Natural killer cell (primary cell): ENCODE data around the gene SERHL2. TPM values are rescaled to one million over a fixed set of nuclear protein-coding genes. Genes with fewer than 3 reads are reported as not detected.

Source experiments
- ATAC-seq, 3 donors: fragments of 150-1000 bp in 2 of 3; fragments of 200-7000 bp in 1 of 3; cut with Tn5 transposase; 1 replicate in 1 of 3; 2 replicates in 2 of 3; pipeline ENCODE4 v1.10.0; 2021; ENCODE audit warnings: mild to moderate bottlenecking in 2 of 3, moderate library complexity in 2 of 3
- DNase-seq, 2 donors: peaks; one replicate each; pipeline versions ENCODE4 v3.0.0 to v3.0.0-alpha.2; 2013 to 2021; ENCODE audit warnings: mixed read lengths in 1 of 2
- H3K27ac ChIP-seq: one replicate; pipeline ENCODE4 v1.5.1; 2013; ENCODE audit warnings: mild to moderate bottlenecking, low read length
- H3K27me3 ChIP-seq: one replicate; pipeline ENCODE4 v1.6.1; 2013; ENCODE audit warnings: low read length; ENCODE audit not compliant: control insufficient read depth, insufficient read depth
- H3K36me3 ChIP-seq: one replicate; pipeline ENCODE4 v1.6.1; 2013; ENCODE audit warnings: low read length; ENCODE audit not compliant: control insufficient read depth, insufficient read depth
- H3K4me1 ChIP-seq: one replicate; pipeline ENCODE4 v1.6.1; 2013; ENCODE audit warnings: low read length; ENCODE audit not compliant: control insufficient read depth, insufficient read depth
- H3K4me3 ChIP-seq: one replicate; pipeline ENCODE4 v1.5.1; 2013; ENCODE audit warnings: low read length
- H3K9me3 ChIP-seq: one replicate; pipeline ENCODE4 v1.6.1; 2013; ENCODE audit warnings: low read length; ENCODE audit not compliant: control insufficient read depth, insufficient read depth
- H3K27ac Mint-ChIP-seq, 2 donors: one replicate each; pipeline ENCODE4 v1.8.0; 2022; ENCODE audit warnings: mild to moderate bottlenecking in 2 of 2, mixed read lengths in 2 of 2, moderate library complexity in 1 of 2
- H3K27me3 Mint-ChIP-seq, 2 donors: one replicate each; pipeline ENCODE4 v1.8.0; 2022; ENCODE audit warnings: low read depth in 2 of 2, mixed read lengths in 2 of 2
- H3K36me3 Mint-ChIP-seq: one replicate; pipeline ENCODE4 v1.8.0; 2022; ENCODE audit warnings: mixed read lengths
- H3K4me1 Mint-ChIP-seq, 2 donors: one replicate each; pipeline ENCODE4 v1.8.0; 2022; ENCODE audit warnings: mixed read lengths in 2 of 2
- H3K4me3 Mint-ChIP-seq: one replicate; pipeline ENCODE4 v1.8.0; 2022; ENCODE audit warnings: mild to moderate bottlenecking, moderate library complexity, mixed read lengths
- H3K9me3 Mint-ChIP-seq, 2 donors: one replicate each; pipeline ENCODE4 v1.8.0; 2022; ENCODE audit warnings: mixed read lengths in 2 of 2
- WGBS: methylation state at CpG from one replicate; pipeline ENCODE4 v1.1.7; 2013; ENCODE audit warnings: missing lambda C conversion rate; ENCODE audit not compliant: insufficient coverage; 5-methylcytosine and 5-hydroxymethylcytosine counted together
- intact Hi-C: fragments of 100-400 bp; cut with micrococcal nuclease; formaldehyde crosslinking; loops from one replicate; pipeline ENCODE4 v1.14.2; 2022
- total RNA-seq, 4 donors: library from RNA; stranded (reverse); fragments of 120-200 nt in 1 of 4; gene quantifications; one replicate each; pipeline versions ENCODE4 v1.2.3 to v1.2.4, GENCODE V29; 2013 to 2022
- TF ChIP-seq, protein P1 (sequence below): fragments of 200-600 bp; IDR thresholded peaks from one replicate; pipeline ENCODE4 v1.8.0; 2022; ENCODE audit warnings: antibody characterized with exemption

SERHL2 gene
- total RNA-seq, 3 donors from 2014 or later (not counting 1 experiment from before 2014, with no cell fraction given), result 0.23 to 0.48 TPM; not detected in 1

DNA sequence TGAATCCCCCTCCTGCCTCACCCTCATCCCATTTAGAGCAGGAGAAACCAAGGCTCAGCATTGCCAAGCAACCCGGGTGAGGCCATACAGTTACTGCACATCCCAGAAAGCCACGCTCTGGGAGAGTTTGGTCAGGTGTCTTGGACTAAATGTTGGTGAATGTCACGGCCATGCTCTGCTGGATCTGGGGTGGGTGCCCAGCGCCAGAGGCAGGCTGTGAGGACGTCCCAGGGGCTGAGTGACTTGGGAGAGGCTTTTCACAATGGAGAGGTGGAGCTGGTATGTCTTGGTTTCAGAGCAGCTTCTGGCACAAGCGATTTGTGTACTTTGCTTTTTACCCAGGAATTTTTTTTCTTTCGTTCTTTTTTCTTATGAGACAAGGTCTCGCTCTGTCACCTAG is 6.6 kb downstream of the SERHL2 start:
- no peak for DNase-seq
- Histone ChIP-seq H3K9me3 (no peaks in the 10 kb centered on the region), H3K4me1 (peaks cover 11% of the 10 kb centered on the region), H3K4me3 (no peak overlapping the region), H3K36me3 (no peaks in the 10 kb centered on the region), H3K27me3 (no peaks in the 10 kb centered on the region), H3K27ac (no peak overlapping the region)
- TF ChIP-seq, protein P1, sequence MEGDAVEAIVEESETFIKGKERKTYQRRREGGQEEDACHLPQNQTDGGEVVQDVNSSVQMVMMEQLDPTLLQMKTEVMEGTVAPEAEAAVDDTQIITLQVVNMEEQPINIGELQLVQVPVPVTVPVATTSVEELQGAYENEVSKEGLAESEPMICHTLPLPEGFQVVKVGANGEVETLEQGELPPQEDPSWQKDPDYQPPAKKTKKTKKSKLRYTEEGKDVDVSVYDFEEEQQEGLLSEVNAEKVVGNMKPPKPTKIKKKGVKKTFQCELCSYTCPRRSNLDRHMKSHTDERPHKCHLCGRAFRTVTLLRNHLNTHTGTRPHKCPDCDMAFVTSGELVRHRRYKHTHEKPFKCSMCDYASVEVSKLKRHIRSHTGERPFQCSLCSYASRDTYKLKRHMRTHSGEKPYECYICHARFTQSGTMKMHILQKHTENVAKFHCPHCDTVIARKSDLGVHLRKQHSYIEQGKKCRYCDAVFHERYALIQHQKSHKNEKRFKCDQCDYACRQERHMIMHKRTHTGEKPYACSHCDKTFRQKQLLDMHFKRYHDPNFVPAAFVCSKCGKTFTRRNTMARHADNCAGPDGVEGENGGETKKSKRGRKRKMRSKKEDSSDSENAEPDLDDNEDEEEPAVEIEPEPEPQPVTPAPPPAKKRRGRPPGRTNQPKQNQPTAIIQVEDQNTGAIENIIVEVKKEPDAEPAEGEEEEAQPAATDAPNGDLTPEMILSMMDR, result no peak
- no peaks in the 10 kb centered on the region for H3K27me3 Mint-ChIP-seq
- ATAC-seq, result no peak
- no peaks in the 10 kb centered on the region for H3K36me3 Mint-ChIP-seq
- no peak overlapping the region for H3K4me3 Mint-ChIP-seq
- peaks cover 0 to 8% of the 10 kb centered on the region in 2 donors for H3K4me1 Mint-ChIP-seq
- 91% methylated on average over 8 of the region's 8 CpGs for WGBS
- intact Hi-C loops, result no loop called here
- peak overlapping the region in 1 of 2 donors; percentile 12 for H3K27ac Mint-ChIP-seq
- no peaks in the 10 kb centered on the region for H3K9me3 Mint-ChIP-seq

DNA sequence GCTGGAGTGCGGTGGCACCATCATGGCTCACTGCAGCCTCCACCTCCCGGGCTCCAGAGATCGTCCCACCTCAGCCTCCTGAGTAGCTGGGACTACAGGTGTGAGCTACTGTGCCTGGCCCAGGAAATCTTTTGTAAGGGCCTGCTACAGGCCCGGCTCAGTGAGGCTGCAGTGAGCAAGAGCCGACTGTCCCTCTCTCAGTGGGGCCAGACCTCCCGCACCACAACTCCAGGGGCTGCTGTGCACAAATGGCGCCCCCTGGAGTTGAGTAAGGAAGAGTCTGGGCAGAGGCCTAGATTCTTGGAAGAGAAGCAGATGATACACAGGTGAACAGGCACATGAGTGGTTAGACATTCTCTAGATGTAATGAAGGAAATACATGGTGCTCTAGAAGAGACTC is 7.0 kb downstream of the SERHL2 start:
- Mint-ChIP-seq H3K9me3 (no peaks in the 10 kb centered on the region), H3K4me3 (no peak overlapping the region), H3K27me3 (no peaks in the 10 kb centered on the region), H3K27ac (peak overlapping the region in 1 of 2 donors; percentile 12), H3K4me1 (peaks cover 0 to 8% of the 10 kb centered on the region in 2 donors), H3K36me3 (no peaks in the 10 kb centered on the region)
- Histone ChIP-seq H3K4me1 (peaks cover 11% of the 10 kb centered on the region), H3K27ac (no peak overlapping the region), H3K36me3 (no peaks in the 10 kb centered on the region), H3K4me3 (no peak overlapping the region), H3K27me3 (no peaks in the 10 kb centered on the region), H3K9me3 (no peaks in the 10 kb centered on the region)
- ATAC-seq, result no peak
- intact Hi-C loops, result no loop called here
- peak in 1 of 2 donors; percentile 51 for DNase-seq
- WGBS, result 89% methylated on average over 7 of the region's 7 CpGs
- TF ChIP-seq, protein P1, result peak; percentile 32

DNA sequence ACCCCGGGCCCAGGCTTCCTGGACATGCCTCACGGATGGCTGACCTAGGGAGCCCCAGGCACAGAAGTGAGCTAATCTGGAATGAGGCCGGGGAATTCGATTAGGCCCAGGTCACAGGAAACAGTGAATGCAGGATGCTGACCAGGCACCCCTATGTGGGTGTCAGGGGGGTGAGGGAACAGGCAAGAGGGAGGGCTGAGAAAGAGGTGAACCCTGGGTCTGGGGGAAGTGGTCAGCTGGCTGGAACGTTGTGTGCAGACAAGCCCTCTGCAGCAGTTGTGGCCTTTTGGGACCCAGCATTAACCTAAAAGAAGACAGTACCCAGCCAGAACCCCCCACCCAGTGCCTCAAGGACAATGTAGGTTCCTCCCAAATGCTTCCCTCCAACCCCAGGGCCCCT is 8.1 kb downstream of the SERHL2 start:
- Mint-ChIP-seq H3K9me3 (no peaks in the 10 kb centered on the region), H3K4me1 (peaks cover 0 to 8% of the 10 kb centered on the region in 2 donors), H3K36me3 (no peaks in the 10 kb centered on the region), H3K27me3 (no peaks in the 10 kb centered on the region), H3K27ac (no peak overlapping the region), H3K4me3 (no peak overlapping the region)
- Histone ChIP-seq H3K4me1 (peaks cover 11% of the 10 kb centered on the region), H3K4me3 (no peak overlapping the region), H3K27me3 (no peaks in the 10 kb centered on the region), H3K36me3 (no peaks in the 10 kb centered on the region), H3K9me3 (no peaks in the 10 kb centered on the region), H3K27ac (no peak overlapping the region)
- ATAC-seq (no peak), DNase-seq (no peak)
- intact Hi-C loops, result no loop called here
- TF ChIP-seq, protein P1, result no peak
- 54% methylated on average over 5 of the region's 5 CpGs for WGBS

DNA sequence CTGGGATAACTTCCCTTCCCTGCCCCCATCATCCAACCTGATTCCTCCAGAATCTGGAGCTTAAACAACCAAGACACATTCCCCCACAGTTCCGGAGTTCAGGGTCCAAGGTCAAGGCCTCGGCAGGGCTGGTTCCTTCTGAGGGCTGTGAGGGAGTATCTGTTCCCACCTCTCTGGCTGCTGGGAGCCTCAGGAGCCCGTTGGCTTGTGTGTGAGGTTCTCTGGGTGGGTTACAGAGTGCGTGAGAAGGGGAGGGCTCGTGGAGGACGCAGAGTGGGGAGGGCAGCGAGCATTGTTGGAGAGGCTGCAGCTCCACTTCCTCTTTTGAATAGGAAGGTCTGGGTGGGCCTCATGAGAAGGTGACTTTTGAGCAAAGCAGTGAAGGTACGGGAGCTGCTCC is 8.5 kb downstream of the SERHL2 start:
- ATAC-seq (no peak), DNase-seq (no peak)
- Histone ChIP-seq H3K4me3 (no peak overlapping the region), H3K4me1 (peaks cover 11% of the 10 kb centered on the region), H3K27ac (no peak overlapping the region), H3K27me3 (no peaks in the 10 kb centered on the region), H3K9me3 (no peaks in the 10 kb centered on the region), H3K36me3 (no peaks in the 10 kb centered on the region)
- Mint-ChIP-seq H3K9me3 (no peaks in the 10 kb centered on the region), H3K4me3 (no peak overlapping the region), H3K27me3 (no peaks in the 10 kb centered on the region), H3K27ac (no peak overlapping the region), H3K4me1 (peaks cover 0 to 8% of the 10 kb centered on the region in 2 donors), H3K36me3 (no peaks in the 10 kb centered on the region)
- WGBS, result 32% methylated on average over 8 of the region's 8 CpGs
- intact Hi-C loops, result no loop called here
- TF ChIP-seq, protein P1, result no peak
